ENCODE measurements around the gene SPACA9.

The SPACA9 gene

GRCh38 chr9:132878695-132879456 is at the start of gene SPACA9:
SPACA9 (plus strand) TSS chr9:132878898; CDS start chr9:132883948, 5,050 bp downstream.
- no peak for DNase-seq

DNA sequence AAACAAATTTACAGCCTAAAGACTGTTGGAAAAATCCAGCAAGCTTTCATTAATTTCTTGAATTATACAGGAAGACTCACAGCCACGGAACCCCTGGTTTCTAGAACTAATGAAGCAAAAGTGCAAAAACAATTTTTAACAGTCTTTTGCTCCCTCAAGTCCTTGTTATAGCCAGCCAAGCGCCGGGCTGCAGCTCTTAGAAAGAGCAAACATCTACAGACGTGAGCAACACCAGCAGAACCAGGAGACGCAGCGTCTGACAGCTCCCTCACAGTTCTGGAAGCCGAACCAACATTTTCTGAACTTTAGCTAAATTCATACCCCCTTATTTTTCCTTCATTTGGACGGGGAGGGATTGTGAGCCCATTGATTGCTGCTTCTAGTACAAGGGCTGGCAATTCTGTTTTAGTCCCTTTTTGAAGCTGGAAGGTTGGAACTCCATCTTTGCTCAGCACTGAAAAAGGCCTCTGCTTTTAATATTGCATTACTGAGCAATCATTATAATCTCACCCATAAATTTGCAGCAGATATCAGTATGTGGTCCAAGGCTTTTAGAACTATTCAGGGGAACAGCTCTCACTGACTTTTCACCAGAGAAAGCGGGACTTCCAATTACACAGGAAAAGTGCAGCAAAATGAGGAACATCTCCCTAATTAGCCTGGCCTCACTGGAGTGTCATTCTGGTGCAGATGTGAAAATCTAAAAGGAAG is 46.4 kb upstream of the SPACA9 start:
- DNase-seq = no peak

DNA sequence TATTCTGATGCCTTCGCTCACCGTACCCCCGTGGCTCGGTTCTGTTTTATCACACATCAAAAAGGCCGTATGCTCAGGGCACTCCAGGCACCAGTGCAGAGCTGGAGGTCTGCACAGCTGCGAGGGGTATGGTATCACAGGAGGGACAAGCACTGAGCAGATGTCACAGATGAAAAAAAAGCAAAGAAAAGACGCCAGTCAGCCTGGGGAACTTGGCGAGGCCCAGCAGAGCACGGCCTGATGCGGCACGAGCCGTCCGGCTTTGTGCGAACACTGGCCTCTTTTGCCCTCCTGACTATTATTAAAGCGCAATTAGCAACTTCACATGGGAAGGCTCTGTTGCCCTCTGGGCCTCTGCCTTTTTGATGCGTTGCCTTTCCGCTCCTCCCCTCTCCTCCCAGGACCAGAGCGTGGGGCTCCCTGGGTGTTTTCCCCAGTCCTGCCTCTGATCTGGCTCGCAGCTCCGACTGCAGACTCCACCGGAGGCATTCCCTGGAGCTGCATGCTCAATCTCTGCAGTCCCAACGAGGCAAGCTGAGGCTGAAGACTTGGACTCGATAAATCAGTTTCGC is 45.1 kb upstream of the SPACA9 start:
- DNase-seq = no peak

GRCh38 chr9:132834343-132834742 is 44.4 kb upstream of the SPACA9 start:
- no peak for DNase-seq

GRCh38 chr9:132837501-132838286 is 41.0 kb upstream of the SPACA9 start:
- no peak for DNase-seq

- no peak for DNase-seq
Measured at GRCh38 chr9:132838291-132838690, 40.4 kb upstream of the SPACA9 start.

DNA sequence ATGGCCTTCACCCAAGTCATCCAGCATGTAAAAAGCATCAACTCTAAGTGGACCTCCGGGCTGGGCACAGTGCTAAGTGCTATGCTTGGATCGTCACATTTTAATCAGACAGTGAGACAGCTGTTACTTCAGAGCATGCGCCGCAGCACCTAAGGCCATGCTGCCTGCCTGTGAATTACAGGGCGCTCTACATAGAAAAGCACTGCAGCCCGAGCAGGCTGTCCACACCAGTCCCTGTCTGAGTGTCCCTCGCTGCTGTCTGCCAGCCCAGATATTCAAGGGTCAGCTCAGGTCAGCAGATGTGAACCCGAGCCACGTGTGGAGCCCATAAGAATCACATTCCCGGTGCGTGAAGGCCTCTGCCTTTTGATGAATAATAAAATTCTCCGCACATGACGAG is 37.7 kb upstream of the SPACA9 start:
- no peak for DNase-seq

- no peak for DNase-seq
Measured at GRCh38 chr9:132842124-132843044, 36.3 kb upstream of the SPACA9 start.

DNA sequence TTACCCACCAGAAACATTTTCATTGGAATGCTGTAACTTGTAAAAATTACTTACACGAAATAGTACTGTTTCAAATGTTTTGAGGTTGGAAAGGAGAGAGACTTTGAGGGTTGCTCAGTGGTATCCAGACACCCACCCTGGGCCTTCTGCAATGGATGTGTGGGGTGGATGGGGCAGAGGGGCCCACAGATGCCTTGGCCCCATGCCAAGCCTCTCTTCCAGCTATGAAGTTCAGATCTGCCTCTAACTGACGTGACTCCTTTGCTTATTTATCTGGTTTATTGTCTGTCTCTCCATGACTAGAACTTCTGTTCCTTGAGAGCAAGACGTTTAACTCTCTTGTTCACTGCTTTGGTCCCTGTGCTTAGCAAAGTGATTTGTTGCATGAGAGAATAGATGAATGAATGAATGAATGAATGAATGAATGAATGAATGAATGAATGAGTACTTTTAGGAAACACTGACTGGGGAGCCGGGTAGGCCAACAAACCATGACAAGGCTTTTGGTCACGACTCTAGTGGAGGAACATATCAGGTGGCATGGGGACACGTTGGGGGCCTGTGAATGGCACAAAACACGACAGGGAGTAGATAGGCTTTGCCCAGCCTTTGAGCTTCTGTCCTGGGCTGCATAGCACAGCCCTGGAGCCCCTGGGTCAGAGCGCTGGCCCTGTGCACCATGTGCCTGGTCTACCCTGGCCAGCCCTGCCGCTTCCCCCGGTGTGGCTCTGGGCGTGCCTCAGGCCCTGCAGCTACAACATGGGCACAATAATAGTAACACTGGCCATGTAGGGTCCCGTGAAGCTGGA is 32.4 kb upstream of the SPACA9 start:
- DNase-seq = no peak

DNA sequence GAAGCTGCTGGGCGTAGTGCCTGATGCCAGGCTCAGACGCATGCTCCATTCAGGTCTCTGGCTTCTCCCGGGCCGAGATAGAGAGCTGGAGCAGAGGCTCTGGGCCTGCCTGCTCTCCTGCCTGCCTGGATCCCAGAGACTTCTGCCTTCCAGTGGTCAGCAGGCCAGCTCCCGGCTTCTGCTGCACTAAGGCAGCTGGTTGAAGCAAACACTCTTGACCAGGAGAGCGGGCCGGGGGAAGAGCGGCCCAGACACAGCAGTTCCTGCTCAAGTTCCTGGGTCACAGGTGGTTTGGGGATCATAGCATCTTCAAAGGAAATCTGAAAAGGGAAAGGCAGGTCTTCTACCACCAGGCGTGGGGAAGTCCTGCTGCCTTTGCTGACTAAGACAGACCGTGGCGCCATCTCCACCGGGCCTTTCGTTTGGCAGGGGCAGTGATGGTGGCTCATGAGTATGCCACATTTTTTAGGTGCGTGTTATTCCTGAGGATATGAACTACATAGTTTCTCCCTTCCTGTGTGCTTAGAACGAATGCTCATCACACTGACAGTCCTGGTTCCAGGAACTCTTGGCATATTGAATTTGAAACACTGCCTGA is 31.7 kb upstream of the SPACA9 start:
- DNase-seq = no peak

- no peak for DNase-seq
Measured at GRCh38 chr9:132849185-132849706, 29.5 kb upstream of the SPACA9 start.

- no peak for DNase-seq
Measured at GRCh38 chr9:132853482-132853881, 25.2 kb upstream of the SPACA9 start.

- no peak for DNase-seq
Measured at GRCh38 chr9:132854832-132855231, 23.9 kb upstream of the SPACA9 start.

DNA sequence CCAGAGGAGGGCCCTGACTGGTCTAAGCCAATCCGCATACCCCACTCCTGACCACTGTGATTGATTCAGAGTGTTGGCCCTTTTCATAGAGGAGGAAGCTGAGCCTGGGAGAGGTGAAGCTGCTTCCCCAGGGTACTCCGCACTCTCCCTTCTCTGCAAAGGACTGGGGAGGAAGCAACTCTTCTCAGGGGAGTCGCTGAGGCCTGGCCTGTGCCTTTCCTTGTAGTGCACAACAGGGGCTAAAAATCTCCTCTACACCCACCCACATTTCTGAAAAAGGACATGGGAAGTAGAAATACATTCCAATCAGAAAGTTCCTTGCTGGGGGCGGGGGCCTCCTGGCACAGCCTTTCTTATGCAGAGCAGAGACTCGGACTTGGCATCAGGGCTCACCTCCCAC is 22.8 kb upstream of the SPACA9 start:
- no peak for DNase-seq

GRCh38 chr9:132857031-132857430 is 21.7 kb upstream of the SPACA9 start:
- no peak for DNase-seq

DNA sequence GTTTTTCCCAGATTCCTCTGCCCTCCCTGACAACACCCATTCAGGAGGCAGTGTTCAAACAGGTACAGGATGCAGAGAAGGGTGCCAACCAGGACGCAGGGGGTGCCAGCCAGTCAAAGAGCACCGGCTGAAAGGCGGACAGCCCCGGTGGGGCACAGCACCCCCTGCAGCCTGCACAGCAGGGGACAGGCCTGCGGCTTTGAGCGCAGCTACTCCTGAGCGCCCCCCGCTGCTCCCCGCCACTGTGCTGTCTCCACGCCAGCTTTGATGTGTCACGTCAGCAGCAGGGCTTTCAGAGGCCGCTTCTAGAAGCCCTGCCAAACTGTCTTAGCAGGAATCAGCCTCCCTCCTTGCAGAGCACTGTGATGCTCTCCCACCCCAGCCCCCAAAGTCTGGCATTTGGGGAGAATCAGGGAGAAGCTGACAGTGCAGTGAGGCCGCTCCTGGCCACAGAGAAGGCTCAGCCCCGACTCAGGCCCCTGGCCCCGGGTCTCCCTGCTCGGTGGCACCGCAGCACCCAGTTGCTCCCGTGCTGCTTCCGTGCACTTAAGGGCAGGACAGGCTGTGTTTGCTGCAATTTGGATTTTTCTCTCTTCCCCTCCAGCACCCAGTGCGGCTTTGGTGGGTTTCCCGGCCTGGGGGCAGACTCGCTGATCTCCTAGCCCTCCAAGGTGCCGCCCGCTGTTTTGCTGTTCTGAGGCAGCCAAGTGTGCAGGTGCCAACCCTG is 20.9 kb upstream of the SPACA9 start:
- no peak for DNase-seq

DNA sequence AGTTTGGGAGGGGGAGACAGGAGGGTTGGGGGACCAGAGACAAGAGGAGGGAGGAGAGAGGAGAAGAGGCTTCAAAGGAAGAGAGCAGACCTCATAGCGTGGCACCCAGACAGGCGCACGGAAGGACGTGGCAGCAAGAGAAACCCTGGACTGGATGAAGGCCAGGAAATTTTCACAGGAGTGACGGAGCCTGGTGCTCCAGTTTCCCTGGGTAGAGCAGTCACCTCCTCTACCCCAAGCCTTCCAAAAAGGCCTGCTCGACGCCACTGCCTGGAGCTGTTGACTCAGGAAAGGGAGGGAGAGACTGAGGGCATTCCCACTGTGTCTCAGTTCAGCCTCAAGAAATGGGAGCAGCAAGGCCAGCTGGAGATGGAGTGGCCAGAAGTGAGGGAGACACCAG is 19.9 kb upstream of the SPACA9 start:
- DNase-seq = no peak

DNA sequence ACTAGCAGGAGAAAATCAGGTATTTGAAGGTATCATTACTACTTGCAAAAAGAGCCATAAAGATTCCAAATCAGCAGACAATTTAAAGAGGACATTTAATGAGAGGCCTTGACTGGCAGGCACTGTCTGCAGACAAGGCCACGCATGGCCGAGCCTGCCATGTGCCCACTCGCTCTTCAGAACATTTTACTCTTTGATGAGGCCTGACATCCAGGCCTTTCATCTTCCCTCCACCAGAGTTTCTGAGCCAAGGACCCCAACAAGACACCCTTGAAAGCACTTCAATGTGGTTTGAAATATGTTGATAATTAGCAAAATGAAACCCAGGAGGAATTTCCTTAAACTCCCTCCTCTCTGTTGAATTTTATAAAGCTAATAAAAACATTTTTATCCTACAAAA is 17.0 kb upstream of the SPACA9 start:
- no peak for DNase-seq

DNA sequence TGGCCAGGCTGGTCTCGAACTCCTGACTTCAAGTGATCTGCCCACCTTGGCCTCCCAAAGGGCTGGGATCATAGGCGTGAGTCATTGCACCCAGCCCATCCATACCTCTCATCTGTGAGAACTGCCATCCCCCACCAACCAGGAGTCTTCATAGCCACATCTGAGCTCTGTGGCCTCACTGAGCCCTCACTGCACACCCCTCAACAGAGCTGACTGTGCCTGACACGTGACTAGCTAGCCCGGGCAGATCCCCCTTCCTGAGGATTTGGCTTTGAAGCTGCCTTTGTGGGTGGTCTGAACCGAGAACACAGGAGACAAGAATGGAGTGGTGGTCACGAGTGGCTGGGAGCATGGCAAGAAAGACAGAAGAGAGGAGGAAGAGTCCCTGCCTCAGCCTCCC is 16.2 kb upstream of the SPACA9 start:
- no peak for DNase-seq

GRCh38 chr9:132863096-132863495 is 15.6 kb upstream of the SPACA9 start:
- no peak for DNase-seq

Data from activated effector memory CD4-positive, alpha-beta T cell treated with Interleukin-2 at 50 U/mL for 16 hours (primary cell).